CD4-positive, alpha-beta T cell treated with Interferon gamma for 1 hour (primary cell): ENCODE measurements around the gene ARHGAP26.

Experiments
- DNase-seq: peaks from one replicate; pipeline ENCODE4 v3.0.0-alpha.2; 2020

ARHGAP26 gene

DNA sequence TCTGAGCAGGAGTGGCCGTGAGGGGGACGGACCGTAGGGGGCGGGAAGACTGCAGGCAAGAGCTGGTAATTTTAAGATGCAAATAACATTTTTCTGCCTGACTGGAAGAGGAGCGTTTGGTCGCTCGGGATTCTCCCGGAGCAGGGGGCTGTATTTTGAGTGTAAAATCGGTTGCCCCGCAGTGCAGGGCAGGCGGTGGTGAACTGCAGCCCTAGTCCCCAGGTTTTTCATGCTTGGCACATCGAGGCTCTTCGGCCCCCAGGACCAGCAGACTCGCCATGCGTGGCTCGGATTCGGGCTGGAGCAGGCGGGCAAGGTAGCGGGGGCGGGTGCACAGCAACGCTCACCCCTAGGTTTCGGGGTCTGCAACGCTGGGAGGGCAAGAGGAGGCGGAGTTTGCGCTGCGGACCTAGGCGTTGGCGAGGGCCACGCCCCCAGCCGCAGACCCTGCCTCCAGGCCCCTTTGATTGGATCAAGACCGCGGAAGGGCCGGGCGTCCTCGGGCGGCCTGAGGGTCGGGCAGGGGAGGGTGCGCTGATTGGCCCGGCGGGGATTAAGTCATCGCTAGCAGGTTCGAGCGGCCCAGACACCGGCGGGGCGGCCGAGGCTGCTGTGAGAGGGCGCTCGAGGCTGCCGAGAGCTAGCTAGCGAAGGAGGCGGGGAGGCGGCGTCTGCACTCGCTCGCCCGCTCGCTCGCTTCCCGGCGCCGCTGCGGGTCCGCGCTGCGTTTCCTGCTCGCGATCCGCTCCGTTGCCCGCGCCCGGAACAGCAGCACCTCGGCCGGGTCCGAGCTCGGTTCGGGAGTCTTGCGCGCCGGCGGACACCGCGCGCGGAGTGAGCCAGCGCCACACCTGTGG, at the start of gene ARHGAP26:
Gene ARHGAP26 (plus strand): TSS at position 585 of the 857 bp plus-strand sequence. CDS start 385 bp downstream, outside the sequence.
- peak; percentile 94 for DNase-seq

- DNase-seq: no peak
These were observed 49.4 kb upstream of the ARHGAP26 start for GRCh38 chr5:142720641-142721271.

DNA sequence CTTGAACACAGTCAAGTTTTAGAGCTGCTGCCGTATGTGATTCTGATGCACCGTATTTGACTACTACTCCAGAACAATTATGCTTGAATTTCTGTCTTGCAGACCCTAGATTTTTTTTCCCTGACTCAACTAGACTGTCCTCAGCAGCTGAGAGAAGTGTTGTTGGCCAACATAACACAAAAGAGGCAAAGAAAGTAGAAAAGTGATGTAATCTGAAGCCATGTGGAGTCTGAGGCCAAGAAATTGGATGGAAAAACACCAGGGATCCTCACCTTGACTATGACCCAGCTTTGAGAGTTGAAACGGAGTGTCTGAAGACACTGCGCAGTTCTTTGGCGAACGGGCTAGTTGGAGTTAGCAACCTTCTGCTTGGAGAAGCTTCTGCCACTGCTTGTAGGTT, 48.0 kb upstream of the ARHGAP26 start:
- no peak for DNase-seq

GRCh38 chr5:142722896-142723295, 47.3 kb upstream of the ARHGAP26 start:
- no peak for DNase-seq

GRCh38 chr5:142724821-142725220, 45.4 kb upstream of the ARHGAP26 start:
- DNase-seq: no peak

- DNase-seq: no peak
These were observed 44.7 kb upstream of the ARHGAP26 start for GRCh38 chr5:142725231-142726187.

GRCh38 chr5:142726188-142726731, 43.9 kb upstream of the ARHGAP26 start:
- DNase-seq: no peak

GRCh38 chr5:142727735-142728047, 42.5 kb upstream of the ARHGAP26 start:
- DNase-seq: no peak

DNA sequence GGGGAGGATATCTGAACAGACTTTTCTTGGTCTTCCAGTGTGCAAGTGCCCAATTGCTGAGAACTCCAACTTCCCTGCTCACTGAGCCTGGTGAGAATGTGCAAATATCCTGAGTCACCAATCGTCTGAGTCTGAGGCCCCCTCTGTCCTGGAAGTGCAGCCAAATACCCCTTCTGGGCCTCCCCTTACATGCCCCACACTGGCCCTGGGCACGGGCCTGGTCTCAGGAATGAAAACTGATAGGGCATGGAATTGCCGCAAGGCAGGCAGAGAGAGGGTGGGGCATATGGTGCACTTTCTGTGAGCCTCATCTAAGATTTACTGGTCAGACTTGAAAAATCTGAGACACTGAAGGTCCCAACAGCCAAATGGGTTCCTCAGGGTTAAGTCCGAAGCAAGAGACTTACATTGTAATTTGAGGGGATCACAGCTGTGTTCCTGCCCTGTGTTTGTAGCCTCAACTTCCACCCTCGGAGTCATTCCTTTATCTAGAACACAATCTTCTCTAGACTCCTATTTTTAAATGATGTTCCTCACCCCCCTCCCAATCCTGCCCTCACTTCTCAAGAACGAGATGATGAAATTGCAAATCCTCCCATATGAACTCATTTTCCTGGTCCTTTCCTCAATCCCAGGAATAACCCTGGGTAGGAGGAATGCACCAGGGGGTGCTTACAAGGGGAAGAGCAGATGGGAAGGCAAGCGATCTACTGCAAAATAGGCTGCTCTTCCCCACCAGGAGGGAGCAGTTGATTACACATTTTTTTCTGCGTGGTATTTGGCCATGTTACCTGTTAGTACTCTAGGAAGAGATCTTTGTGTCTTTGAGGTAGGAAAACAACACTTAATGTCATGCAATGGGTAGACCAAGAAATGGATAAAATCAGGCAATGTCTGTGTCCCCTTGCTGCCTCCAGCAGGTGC, 34.6 kb upstream of the ARHGAP26 start:
- no peak for DNase-seq

GRCh38 chr5:142736247-142736632, 33.9 kb upstream of the ARHGAP26 start:
- DNase-seq: no peak

GRCh38 chr5:142737179-142737578, 33.0 kb upstream of the ARHGAP26 start:
- DNase-seq: no peak

DNA sequence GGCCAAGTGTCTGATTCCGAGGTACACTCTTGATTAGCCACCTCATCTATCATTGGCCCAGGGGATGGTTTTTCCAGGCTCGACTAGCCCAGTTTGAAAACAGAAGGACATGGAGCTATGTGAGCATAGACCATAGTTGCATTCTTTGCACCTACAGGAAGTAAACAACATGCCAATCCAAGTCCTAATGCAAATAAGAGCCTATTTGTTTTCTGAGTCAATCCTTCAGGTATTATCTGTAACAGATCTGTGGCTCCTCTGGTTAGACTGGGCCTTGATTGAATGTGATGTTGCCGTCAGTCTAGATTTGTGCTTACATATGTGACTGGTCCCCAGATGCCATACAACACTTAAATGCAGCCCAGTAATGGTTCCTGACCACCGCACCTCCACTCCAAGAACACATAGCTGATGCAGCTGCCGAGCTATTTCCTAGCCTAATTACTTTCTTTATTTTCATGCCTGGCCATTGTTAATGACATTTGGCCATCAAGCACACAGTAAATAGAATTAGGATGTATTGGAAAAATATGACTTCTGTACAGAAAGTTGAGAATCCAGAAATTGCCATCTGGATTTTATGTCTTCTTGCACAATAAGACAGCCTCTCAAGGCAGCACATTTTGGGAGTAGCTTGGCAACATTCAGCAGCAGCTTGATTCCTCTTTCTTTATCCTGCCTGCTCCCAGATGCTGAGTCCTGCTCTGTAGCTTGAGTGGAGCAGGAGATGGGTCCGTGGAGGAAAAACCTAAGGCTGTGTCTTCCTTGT, 29.5 kb upstream of the ARHGAP26 start:
- DNase-seq: no peak

DNA sequence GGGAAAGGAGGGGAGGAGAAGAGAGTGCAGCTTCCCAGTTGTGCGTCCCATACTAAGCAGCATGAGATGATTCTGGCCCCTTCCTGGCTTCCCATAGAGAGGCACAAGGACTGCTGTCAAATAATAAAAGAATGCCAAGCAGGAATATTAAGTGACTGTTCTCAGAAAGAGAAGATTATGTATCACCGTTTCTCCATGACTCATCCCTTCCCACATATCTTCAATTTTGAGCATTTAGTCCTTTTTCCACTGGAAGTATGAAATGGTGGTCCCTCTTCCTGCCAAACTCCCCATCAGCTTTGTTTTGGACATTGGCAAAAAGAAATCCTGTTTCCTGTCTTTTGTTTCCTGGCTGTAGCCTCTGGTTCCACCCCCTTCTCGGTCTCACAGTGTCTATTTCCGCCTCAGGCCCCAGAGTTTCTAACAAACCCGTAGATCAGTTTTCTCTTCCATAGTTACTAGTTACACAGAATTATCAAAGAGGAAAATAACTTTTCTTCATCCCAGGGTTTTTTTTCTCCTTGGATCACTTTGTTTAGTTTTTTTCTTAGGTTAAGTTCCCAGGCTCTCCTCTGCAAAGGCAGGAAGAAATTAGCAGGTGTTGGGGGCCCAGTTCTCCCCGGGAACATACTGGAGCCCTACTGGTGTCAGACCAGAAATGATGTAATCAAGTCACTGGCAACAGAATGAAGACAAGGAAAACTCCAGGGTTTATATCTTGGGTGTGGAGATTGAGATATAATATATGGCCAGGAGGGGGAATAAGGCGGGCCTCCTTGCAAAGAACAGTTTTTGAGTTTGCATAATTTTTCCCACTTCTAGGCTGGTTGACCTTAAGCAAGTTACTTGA, 26.4 kb upstream of the ARHGAP26 start:
- no peak for DNase-seq

GRCh38 chr5:142745268-142745667, 24.9 kb upstream of the ARHGAP26 start:
- no peak for DNase-seq

DNA sequence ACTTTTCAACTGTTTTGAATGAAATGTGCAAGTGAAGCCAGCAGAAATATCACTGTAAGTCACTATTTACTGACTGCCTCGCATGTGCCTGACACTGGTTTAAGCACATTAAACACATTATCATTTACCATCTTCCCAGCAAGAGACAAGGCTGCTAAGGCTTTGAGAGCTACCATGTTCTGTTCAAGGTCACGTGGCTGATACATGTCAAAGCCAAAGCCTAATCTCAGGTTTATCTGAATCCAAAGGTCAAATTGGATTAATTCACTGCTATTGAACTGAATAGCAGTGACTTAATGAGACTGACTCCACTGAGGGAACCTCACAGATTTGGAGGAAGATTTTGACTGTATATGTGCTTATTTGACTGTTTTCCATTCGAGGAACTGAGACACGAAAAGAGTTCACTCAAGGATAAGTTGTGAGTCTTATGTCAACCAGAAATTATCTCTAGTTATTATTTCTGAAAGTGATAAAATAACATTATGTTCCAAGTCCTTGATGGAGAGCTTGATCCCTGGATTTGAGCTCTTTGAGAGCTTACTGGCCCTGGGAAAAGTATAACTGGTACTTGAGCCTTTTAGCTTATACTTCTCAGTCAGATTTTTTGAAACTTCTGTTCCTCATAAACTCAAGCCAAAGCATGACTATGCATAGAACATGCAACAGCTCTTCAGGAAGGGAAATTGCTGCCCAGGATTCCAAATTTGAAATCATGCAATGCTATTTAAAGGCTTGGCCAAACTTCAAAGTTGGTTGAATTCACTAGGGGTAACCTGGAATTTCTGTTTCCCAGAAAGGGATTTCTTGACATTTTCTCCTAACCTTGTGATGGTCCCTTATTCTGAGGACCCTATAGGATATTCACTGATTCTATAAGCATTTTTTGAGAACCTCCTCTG, 23.4 kb upstream of the ARHGAP26 start:
- no peak for DNase-seq

- no peak for DNase-seq
These were observed 22.0 kb upstream of the ARHGAP26 start for GRCh38 chr5:142748132-142748531.

DNA sequence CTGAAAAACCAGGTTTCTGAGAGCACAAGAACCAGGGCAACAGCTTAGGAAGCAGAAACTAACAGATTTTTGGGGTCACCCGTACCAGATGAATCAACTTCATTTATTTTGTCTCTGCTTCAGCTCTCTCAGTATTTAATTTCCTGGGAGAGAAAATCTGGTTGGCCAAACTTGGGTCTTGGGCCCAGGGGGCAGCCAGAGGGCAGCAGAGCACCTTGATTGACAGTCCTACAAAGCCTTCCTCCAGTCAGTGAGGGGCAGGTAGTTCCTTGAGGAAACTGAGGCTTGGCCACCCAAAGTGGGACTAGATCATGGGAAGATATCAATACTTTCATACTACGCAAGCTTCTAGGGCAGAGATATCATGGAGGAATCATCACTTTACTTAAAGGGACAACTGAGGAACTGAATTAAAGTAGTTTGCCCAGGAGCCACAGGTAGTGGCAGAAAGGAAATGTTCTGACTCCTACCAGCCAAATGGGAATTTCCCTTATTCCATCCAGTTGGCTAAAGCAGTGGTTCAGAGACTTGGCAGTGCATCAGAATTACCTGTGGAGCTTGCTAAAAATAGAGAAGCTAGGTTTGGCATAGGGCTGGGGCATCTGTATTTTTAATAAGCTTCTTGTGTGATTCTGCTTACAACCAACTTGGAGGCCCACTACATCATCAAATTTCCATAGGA, 21.5 kb upstream of the ARHGAP26 start:
- DNase-seq: peak; percentile 55

- DNase-seq: no peak
These were observed 20.9 kb upstream of the ARHGAP26 start for GRCh38 chr5:142749321-142749720.
